ENCODE data around the gene SETD2. TPM values are rescaled to one million over a fixed set of nuclear protein-coding genes. Genes with fewer than 3 reads are reported as not detected.
"Not testable (repeated sequence)": the region's sequence is repeated elsewhere in the genome, so short reads cannot be mapped to it uniquely, and the experiment has no call there.

SETD2 gene
- total and polyA plus RNA-seq, 5 donors from 2014 or later = 10.4 to 93.7 (median 11.7) TPM

DNA sequence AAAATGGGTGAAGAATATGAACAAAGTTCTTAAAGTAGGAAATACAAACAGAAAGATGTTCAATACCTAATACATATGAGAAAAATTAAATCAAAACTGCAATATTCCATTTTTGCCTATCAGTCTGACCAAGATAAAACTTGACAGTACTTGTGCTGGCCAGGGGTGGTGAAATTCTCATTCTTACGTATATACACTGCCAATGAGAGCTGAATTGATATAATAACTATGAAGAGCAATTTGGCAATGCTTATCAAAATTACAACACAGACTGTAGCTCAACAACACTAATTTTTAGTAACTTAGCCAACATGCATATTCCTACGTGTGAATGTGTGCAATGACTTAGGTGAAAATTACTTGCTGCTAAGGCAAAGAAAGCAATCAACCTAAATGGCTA, 90.2 kb downstream of the SETD2 start:
- Histone ChIP-seq H3K36me3 (ENCODE audit: control insufficient read depth, insufficient read depth, low read length) (peaks cover 50% of the 10 kb centered on the region), H3K9me3 (ENCODE audit: control insufficient read depth in 2 of 2, low read length in 2 of 2) (no peaks in the 10 kb centered on the region), H3K27ac (ENCODE audit: insufficient read depth, low read length, poor library complexity, severe bottlenecking) (no peak overlapping the region), H3K4me3 (ENCODE audit: low read depth, low read length) (no peak overlapping the region), H3K27me3 (ENCODE audit: control insufficient read depth, insufficient read depth, low read length) (no peaks in the 10 kb centered on the region), H3K4me1 (ENCODE audit: control insufficient read depth, insufficient read depth, low read length, poor library complexity, severe bottlenecking) (peaks cover 6% of the 10 kb centered on the region)
- Mint-ChIP-seq H3K27me3 (no peaks in the 10 kb centered on the region), H3K36me3 (peaks cover 22% of the 10 kb centered on the region), H3K27ac (no peak overlapping the region), H3K4me3 (no peak overlapping the region), H3K4me1 (peaks cover 12 to 32% (median 26%) of the 10 kb centered on the region in 4 donors), H3K9me3 (peaks cover 0 to 3% (median 0%) of the 10 kb centered on the region in 7 donors)
- DNase-seq = no peak
- ATAC-seq (ENCODE audit: low read depth in 2 of 2) = no peak

DNA sequence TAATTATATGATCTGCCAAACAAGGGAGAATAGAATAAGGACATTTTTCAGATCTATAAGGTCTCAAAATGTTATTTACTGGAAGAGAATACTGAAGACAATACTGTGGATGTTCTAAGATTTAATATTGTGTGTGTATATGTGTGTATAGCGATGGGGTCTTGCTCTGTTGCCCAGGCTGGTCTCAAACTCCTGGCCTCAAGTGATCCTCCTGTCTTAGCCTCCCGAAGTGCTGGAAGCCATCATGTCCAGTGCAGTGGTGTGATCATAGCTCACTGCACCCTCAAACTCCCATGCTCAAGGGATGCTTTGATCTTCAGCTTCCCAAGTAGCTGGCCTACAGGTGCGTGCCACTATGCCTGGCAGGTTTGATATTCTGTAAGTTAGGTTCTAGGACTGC, 93.1 kb downstream of the SETD2 start:
- Mint-ChIP-seq H3K36me3 (peaks cover 18% of the 10 kb centered on the region), H3K4me3 (no peak overlapping the region), H3K9me3 (peaks cover 0 to 3% (median 0%) of the 10 kb centered on the region in 7 donors), H3K27me3 (no peaks in the 10 kb centered on the region), H3K4me1 (peaks cover 6 to 25% (median 22%) of the 10 kb centered on the region in 4 donors), H3K27ac (peak overlapping the region in 1 of 3 donors; percentile 10)
- peaks cover 6% of the 10 kb centered on the region for H3K4me1 ChIP-seq (ENCODE audit: control insufficient read depth, insufficient read depth, low read length, poor library complexity, severe bottlenecking)
- H3K27me3 ChIP-seq (ENCODE audit: control insufficient read depth, insufficient read depth, low read length) = no peaks in the 10 kb centered on the region
- no peak for ATAC-seq (ENCODE audit: low read depth in 2 of 2)
- peaks cover 45% of the 10 kb centered on the region for H3K36me3 ChIP-seq (ENCODE audit: control insufficient read depth, insufficient read depth, low read length)
- no peak overlapping the region for H3K4me3 ChIP-seq (ENCODE audit: low read depth, low read length)
- no peaks in the 10 kb centered on the region for H3K9me3 ChIP-seq (ENCODE audit: control insufficient read depth in 2 of 2, low read length in 2 of 2)
- H3K27ac ChIP-seq (ENCODE audit: insufficient read depth, low read length, poor library complexity, severe bottlenecking) = no peak overlapping the region
- DNase-seq = no peak

DNA sequence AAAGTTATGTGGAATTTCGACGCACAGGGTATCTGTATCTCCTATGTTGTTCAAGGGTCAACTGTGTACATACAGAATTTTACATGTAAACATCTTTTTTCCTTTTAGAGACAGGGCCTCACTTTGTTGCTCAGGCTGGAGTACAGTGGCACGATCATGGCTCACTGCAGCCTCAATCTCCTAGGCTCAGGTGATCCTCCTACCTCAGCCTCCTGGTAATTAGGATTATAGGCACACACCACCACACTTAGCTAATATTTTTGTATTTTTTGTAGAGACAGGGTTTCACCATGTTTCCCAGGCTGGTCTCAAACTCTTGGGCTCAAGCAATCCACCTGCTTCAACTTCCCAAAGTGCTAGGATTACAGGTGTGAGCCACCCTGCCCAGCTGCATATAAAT, 97.7 kb downstream of the SETD2 start:
- Mint-ChIP-seq H3K36me3 (peaks cover 41% of the 10 kb centered on the region), H3K4me1 (peaks cover 12 to 23% (median 17%) of the 10 kb centered on the region in 4 donors)
- H3K27ac ChIP-seq (ENCODE audit: insufficient read depth, low read length, poor library complexity, severe bottlenecking); H3K9me3 Mint-ChIP-seq; H3K9me3 ChIP-seq (ENCODE audit: control insufficient read depth in 2 of 2, low read length in 2 of 2); ATAC-seq (ENCODE audit: low read depth in 2 of 2); H3K4me1 ChIP-seq (ENCODE audit: control insufficient read depth, insufficient read depth, low read length, poor library complexity, severe bottlenecking); H3K27me3 ChIP-seq (ENCODE audit: control insufficient read depth, insufficient read depth, low read length); DNase-seq; H3K4me3 ChIP-seq (ENCODE audit: low read depth, low read length); H3K27me3 Mint-ChIP-seq; H3K27ac Mint-ChIP-seq; H3K4me3 Mint-ChIP-seq: not testable (repeated sequence)
- peaks cover 64% of the 10 kb centered on the region for H3K36me3 ChIP-seq (ENCODE audit: control insufficient read depth, insufficient read depth, low read length)

DNA sequence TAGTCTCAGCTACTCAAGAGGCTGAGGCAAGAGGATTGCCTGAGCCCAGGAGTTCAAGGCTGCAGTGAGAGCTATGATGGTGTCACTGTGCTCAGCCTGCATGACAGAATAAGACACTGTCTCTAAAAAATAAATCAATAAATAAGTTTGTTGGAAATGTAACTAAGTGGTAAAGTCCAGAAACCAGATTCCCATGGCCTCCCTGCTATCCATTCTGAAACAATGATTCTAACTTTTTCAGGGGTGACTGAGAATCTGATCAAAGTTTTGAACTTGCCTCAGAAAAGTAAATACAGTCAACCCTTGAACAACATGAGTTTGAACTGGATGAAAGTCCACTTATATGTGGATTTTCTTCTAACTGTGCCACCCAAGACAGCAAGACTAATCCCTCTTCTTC, 98.2 kb downstream of the SETD2 start:
- ATAC-seq (ENCODE audit: low read depth in 2 of 2) = no peak
- peaks cover 12 to 25% (median 18%) of the 10 kb centered on the region in 4 donors for H3K4me1 Mint-ChIP-seq
- peaks cover 0 to 3% (median 0%) of the 10 kb centered on the region in 7 donors for H3K9me3 Mint-ChIP-seq
- H3K4me3 Mint-ChIP-seq = no peak overlapping the region
- H3K36me3 ChIP-seq (ENCODE audit: control insufficient read depth, insufficient read depth, low read length) = peaks cover 61% of the 10 kb centered on the region
- no peaks in the 10 kb centered on the region for H3K27me3 ChIP-seq (ENCODE audit: control insufficient read depth, insufficient read depth, low read length)
- H3K4me3 ChIP-seq (ENCODE audit: low read depth, low read length) = no peak overlapping the region
- no peak overlapping the region for H3K27ac Mint-ChIP-seq
- peaks cover 42% of the 10 kb centered on the region for H3K36me3 Mint-ChIP-seq
- no peaks in the 10 kb centered on the region for H3K27me3 Mint-ChIP-seq
- H3K9me3 ChIP-seq (ENCODE audit: control insufficient read depth in 2 of 2, low read length in 2 of 2) = no peaks in the 10 kb centered on the region
- no peak overlapping the region for H3K27ac ChIP-seq (ENCODE audit: insufficient read depth, low read length, poor library complexity, severe bottlenecking)
- H3K4me1 ChIP-seq (ENCODE audit: control insufficient read depth, insufficient read depth, low read length, poor library complexity, severe bottlenecking) = no peaks in the 10 kb centered on the region
- DNase-seq = no peak

DNA sequence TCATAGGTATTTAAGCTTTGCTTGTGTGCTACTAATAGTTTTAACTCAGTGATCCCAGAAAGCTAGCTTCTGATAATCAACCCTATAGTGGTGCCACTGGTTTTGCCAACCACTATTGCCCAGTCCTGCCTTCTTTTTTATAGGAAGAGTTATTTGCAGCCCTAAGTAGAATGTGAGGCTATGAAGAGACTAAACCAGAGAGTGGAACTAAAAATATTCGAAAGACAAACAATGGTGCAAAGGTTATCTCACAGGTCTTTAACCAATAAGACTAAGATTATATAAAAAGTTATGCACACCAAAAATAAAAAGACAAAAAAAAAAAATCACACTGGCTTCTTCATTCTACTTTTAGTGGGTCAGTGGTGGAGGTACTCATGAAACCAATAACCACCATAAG, 98.9 kb downstream of the SETD2 start:
- Mint-ChIP-seq H3K36me3 (peaks cover 45% of the 10 kb centered on the region), H3K27ac (peak overlapping the region in 2 of 3 donors; percentile 25 to 32)
- no peaks in the 10 kb centered on the region for H3K27me3 ChIP-seq (ENCODE audit: control insufficient read depth, insufficient read depth, low read length)

DNA sequence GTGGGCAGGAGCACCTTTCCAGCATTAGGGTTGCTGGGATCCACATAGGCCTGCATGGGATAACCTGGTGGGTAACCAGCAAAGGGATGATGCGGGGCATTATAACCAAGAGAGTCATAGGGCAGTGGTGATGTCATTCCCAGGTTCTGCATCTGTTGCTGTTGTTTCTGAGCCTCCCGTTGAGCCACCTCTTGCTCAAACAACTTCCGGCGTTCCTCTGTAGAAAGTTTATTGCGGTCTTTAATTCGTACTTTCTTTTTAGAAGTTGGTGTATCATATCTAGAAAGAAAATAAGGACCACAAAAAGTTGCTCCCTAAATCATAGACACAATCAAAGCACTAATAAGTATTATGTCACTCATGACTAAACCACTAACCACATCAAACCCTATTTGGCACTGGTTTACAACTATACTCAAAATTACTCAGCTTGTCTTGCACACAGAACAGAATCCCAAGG, 106.7 kb downstream of the SETD2 start:
- H3K9me3 ChIP-seq (ENCODE audit: control insufficient read depth in 2 of 2, low read length in 2 of 2) = no peaks in the 10 kb centered on the region
- H3K36me3 ChIP-seq (ENCODE audit: control insufficient read depth, insufficient read depth, low read length) = peaks cover 23% of the 10 kb centered on the region
- H3K9me3 Mint-ChIP-seq = no peaks in the 10 kb centered on the region
- peak overlapping the region; percentile 93 to 97 (median 94) for H3K27ac Mint-ChIP-seq
- no peaks in the 10 kb centered on the region for H3K27me3 ChIP-seq (ENCODE audit: control insufficient read depth, insufficient read depth, low read length)
- H3K4me3 Mint-ChIP-seq = peak overlapping the region; percentile 2 to 67 (median 27)
- peak; percentile 37 to 78 (median 77) for DNase-seq
- H3K36me3 Mint-ChIP-seq = peaks cover 48% of the 10 kb centered on the region
- ATAC-seq (ENCODE audit: low read depth in 2 of 2) = peak; percentile 89 to 91
- peaks cover 33% of the 10 kb centered on the region for H3K4me1 ChIP-seq (ENCODE audit: control insufficient read depth, insufficient read depth, low read length, poor library complexity, severe bottlenecking)
- H3K4me1 Mint-ChIP-seq = peaks cover 34 to 58% (median 42%) of the 10 kb centered on the region in 4 donors
- H3K4me3 ChIP-seq (ENCODE audit: low read depth, low read length) = peak overlapping the region; percentile 52
- H3K27me3 Mint-ChIP-seq = no peaks in the 10 kb centered on the region
- H3K27ac ChIP-seq (ENCODE audit: insufficient read depth, low read length, poor library complexity, severe bottlenecking) = peak overlapping the region; percentile 65

More for the DNA sequence above, 98.9 kb downstream of the SETD2 start:
- H3K9me3 Mint-ChIP-seq = peaks cover 0 to 3% (median 0%) of the 10 kb centered on the region in 7 donors
- H3K4me1 Mint-ChIP-seq = peaks cover 14 to 28% (median 19%) of the 10 kb centered on the region in 4 donors
- no peak overlapping the region for H3K4me3 ChIP-seq (ENCODE audit: low read depth, low read length)
- H3K27ac ChIP-seq (ENCODE audit: insufficient read depth, low read length, poor library complexity, severe bottlenecking) = no peak overlapping the region
- no peaks in the 10 kb centered on the region for H3K9me3 ChIP-seq (ENCODE audit: control insufficient read depth in 2 of 2, low read length in 2 of 2)
- no peaks in the 10 kb centered on the region for H3K4me1 ChIP-seq (ENCODE audit: control insufficient read depth, insufficient read depth, low read length, poor library complexity, severe bottlenecking)
- no peaks in the 10 kb centered on the region for H3K27me3 Mint-ChIP-seq
- H3K36me3 ChIP-seq (ENCODE audit: control insufficient read depth, insufficient read depth, low read length) = peaks cover 61% of the 10 kb centered on the region
- ATAC-seq (ENCODE audit: low read depth in 2 of 2) (no peak), DNase-seq (no peak)
- no peak overlapping the region for H3K4me3 Mint-ChIP-seq

DNA sequence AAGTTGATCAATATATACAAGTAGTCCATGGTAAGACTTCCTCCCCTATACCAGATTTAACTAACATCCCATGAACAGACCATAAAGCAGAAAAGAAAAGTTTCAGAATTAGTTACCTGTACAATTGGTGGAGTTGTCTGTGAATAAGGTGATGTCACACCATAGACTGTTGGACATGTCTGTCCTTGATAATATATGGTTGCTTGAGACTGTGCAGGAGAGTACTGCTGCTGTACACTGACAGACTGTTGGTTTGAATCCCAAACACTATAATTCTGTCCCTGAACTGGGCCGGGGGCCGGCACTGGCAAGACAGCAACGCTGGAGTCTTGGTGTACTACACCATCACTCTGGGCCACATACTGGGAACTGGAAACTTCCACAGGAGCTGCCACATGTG, 107.2 kb downstream of the SETD2 start:
- DNase-seq (no peak), ATAC-seq (ENCODE audit: low read depth in 2 of 2) (no peak)
- peak overlapping the region; percentile 65 for H3K27ac ChIP-seq (ENCODE audit: insufficient read depth, low read length, poor library complexity, severe bottlenecking)
- peak overlapping the region; percentile 13 for H3K4me3 ChIP-seq (ENCODE audit: low read depth, low read length)
- Mint-ChIP-seq H3K27ac (peak overlapping the region; percentile 93 to 97 (median 94)), H3K4me1 (peaks cover 30 to 53% (median 40%) of the 10 kb centered on the region in 4 donors), H3K36me3 (peaks cover 42% of the 10 kb centered on the region), H3K4me3 (peak overlapping the region in 2 of 4 donors; percentile 17 to 67), H3K9me3 (no peaks in the 10 kb centered on the region), H3K27me3 (no peaks in the 10 kb centered on the region)
- H3K36me3 ChIP-seq (ENCODE audit: control insufficient read depth, insufficient read depth, low read length) = peaks cover 27% of the 10 kb centered on the region
- peaks cover 33% of the 10 kb centered on the region for H3K4me1 ChIP-seq (ENCODE audit: control insufficient read depth, insufficient read depth, low read length, poor library complexity, severe bottlenecking)
- no peaks in the 10 kb centered on the region for H3K9me3 ChIP-seq (ENCODE audit: control insufficient read depth in 2 of 2, low read length in 2 of 2)
- no peaks in the 10 kb centered on the region for H3K27me3 ChIP-seq (ENCODE audit: control insufficient read depth, insufficient read depth, low read length)

DNA sequence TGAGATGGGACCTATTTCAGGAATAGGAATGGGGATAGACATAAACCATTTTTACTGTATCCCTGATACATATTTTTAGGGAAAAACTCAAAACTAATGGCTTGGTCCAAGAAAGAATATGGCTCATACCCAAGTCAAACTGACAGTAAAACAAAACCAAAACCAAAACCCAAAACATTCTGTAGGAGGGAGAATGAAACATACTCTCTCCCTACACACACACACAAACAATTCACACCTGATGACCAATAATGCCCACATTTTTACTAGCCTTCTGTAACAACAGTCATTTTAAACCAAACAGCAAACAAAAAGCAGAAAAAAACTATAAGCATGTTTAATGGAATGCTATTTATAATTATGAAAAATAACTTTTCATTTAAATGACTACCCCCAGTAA, 109.5 kb downstream of the SETD2 start:
- no peaks in the 10 kb centered on the region for H3K9me3 Mint-ChIP-seq
- DNase-seq (no peak), ATAC-seq (ENCODE audit: low read depth in 2 of 2) (no peak)
- H3K4me3 ChIP-seq (ENCODE audit: low read depth, low read length) = no peak overlapping the region
- H3K9me3 ChIP-seq (ENCODE audit: control insufficient read depth in 2 of 2, low read length in 2 of 2) = no peaks in the 10 kb centered on the region
- H3K36me3 Mint-ChIP-seq = peaks cover 26% of the 10 kb centered on the region
- peaks cover 35 to 43% (median 39%) of the 10 kb centered on the region in 4 donors for H3K4me1 Mint-ChIP-seq
- H3K4me3 Mint-ChIP-seq = no peak overlapping the region
- H3K36me3 ChIP-seq (ENCODE audit: control insufficient read depth, insufficient read depth, low read length) = peaks cover 14% of the 10 kb centered on the region
- peak overlapping the region in 1 of 3 donors; percentile 62 for H3K27ac Mint-ChIP-seq
- H3K27me3 ChIP-seq (ENCODE audit: control insufficient read depth, insufficient read depth, low read length) = no peaks in the 10 kb centered on the region
- no peak overlapping the region for H3K27ac ChIP-seq (ENCODE audit: insufficient read depth, low read length, poor library complexity, severe bottlenecking)
- peaks cover 33% of the 10 kb centered on the region for H3K4me1 ChIP-seq (ENCODE audit: control insufficient read depth, insufficient read depth, low read length, poor library complexity, severe bottlenecking)
- H3K27me3 Mint-ChIP-seq = no peaks in the 10 kb centered on the region
